GM19328 (cell line): ENCODE data around the gene REG1B.
"Not testable (repeated sequence)": the region's sequence is repeated elsewhere in the genome, so short reads cannot be mapped to it uniquely, and the experiment has no call there.

Source experiments
- ATAC-seq: cut with Tn5 transposase; IDR thresholded peaks from one replicate; pipeline ENCODE4 v1.9.1; 2021; ENCODE audit warnings: mild to moderate bottlenecking, moderate library complexity; ENCODE audit not compliant: unreplicated experiment

The REG1B gene

DNA sequence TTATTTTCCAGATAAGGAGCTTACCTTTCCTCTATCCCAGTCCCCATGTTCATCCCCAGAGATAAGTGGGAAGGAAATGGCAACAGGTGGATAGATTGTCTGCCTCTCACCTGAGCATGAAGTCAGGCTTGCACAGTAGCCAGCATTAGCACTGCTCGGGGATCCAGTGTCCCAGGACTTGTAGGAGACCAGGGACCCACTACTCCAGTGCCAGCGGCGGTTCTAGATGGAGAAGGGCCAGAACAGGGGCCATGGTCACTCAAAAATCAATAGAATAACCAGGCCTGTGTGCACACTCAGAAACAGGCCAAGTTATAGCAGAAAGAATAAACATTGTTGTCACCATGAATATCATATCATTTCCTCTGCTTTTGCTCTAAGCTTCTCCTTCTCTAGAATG lies 2.4 kb downstream of the REG1B start:
- no peak for ATAC-seq

DNA sequence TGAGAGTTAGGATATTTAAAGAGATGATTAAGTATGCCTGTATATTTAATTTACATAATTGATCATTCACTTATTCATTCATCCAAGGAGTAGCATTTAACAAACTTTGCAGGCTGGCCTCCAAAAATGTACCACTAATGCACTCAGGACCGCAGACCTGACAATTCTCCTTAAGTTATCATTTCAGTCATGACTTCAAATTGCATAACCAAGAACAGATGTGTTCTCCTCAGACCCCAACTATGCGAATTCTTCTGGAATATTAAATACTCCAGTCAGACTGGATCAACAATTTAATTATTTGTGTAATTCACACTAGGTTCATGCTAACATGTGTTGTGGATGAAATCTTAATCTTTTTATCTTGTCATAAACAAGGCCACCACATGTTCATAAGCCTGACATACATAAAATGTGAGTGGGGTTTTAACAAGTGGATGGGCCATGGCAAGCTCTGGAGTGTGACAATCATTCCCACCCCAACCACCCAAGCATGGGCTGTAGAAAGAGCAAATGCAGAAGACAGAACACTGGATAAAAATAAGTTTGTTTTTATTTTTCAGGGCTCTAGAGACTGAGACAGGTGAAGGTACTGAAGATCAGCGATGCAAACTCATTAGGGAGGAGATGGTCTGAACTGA lies 3.2 kb downstream of the REG1B start:
- ATAC-seq, result no peak

DNA sequence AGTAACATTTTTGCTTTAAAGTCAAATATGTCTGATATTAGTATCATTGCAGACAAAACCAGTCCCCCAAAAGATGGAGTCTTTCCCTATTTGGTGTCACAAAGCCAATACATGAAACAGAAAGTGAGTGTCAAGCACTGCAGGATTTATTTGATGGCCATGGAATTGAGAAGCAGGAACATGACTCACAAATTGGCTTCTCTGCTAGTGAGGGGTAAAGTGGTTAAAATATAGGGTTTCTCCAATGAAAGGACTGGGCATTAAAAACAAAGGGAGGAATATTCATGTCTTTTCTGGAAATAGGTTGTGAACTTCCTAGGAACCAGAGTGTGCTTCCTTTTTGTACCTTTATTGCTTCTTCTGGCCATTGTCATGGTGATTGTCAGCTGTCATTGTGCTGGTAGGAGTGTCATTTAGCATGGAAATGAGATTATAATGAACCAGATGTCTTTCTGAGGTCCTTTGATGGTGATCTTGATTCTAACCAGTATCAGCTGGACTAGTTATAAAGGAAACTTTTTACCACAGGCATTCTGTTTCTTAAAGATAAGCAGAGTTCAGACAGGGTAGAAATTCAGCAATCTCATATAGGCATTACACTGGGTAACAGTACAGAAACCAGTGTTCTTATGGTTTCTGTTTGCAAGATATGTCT lies 4.1 kb downstream of the REG1B start:
- no peak for ATAC-seq

DNA sequence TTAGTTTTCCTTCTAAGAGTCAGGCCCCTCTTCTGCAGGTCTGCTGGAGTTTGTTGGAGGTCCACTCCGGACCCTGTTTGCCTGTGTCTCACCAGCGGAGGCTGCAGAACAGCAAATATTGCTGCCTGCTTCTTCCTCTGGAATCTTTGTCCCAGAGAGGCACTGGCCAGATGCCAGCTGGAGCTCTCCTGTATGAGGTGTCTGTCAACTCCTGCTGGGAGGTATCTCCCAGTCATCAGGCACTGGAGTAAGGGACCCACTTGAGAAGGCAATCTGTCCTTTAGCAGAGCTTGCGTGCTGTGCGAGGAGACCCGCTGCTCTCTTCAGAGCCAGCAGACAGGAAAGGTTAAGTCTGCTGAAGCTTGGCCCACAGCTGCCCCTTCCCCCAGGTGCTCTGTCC lies 4.8 kb downstream of the REG1B start:
- ATAC-seq, result no peak

DNA sequence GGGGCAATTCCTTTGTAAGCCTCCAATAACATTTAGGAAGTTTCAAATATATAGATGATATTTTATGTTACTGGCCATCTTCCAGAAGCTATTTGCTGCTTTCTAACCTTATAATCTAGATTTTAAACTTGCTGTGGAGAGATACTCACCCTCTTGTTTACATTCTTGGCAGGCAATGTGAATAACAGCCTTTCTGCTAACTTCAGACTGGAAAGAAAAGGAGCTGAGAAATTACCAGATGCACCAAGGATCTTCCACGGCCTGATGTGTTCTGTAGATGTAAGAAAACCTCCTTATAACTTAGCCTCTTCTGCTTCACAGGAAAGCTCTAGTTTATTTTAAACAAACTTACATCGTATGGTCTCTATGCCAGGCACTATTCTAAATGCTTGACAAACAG lies 16.7 kb downstream of the REG1B start:
- ATAC-seq, result no peak

DNA sequence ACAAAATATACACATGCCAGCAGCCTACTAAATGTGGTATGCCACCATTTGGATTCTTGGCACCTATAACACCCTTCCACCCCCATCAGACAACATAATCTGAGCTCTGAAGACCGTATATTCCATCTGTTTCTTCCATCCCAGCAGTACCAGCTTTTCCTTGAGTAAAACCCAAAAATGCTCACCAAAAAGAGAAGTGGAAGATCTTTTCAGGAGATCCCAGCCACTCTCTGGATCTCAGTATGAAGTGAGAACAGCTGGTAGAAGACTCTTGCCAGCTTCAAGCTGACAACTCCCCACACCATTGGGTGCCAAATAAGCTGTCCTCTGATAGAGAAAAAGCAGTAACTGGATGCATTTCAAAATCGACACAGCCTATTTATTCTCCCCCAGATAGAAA lies 22.6 kb downstream of the REG1B start:
- ATAC-seq, result no peak

DNA sequence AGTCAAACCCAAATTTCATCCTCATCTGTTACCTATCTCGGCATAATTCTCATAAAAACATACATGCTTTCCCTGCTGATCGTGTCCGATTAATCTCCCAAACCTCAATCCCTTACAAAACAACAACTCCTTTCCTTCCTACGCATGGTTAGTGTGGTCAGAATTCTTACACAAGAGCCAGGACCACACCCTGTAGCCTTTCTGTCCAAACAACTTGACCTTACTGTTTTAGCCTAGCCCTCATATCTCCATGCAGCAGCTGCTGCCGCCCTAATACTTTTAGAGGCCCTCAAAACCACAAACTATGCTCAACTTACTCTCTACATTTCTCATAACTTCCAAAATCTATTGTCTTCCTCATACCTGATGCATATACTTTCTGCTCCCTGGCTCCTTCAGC lies 33.0 kb downstream of the REG1B start:
- ATAC-seq, result not testable (repeated sequence)

DNA sequence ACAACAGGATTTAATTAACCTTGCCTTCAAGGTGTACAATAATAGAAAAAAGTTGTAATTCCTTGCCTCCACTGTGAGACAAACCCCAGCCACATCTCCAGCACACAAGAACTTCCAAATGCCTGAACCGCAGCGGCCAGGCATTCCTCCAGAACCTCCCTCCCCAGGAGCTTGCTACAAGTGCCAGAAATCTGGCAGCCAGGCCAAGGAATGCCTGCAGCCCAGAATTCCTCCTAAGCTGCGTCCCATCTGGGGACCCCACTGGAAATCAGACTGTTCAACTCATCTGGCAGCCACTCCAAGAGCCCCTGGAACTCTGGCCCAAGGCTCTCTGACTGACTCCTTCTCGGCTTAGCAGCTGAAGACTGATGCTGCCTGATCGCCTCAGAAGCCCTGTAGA lies 34.3 kb downstream of the REG1B start:
- ATAC-seq, result not testable (repeated sequence)

DNA sequence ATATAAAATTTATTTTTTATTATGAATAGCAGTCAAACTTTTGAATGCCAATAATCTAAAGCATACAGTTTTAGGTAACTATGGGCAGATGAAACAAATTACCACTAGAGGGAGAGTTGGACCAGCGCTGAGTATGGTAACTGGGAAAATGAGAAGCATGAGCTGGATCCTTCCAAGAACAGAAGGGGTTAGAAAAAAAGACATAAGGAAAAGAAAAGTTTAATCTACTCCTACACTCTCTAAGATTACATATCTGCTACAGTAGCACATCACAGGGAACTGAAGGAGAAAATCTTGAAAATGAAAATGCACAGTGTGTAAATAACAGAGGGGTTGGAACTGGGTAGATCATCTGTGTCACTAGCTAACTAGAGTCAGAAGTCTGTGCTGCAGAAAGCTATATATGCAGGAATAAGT lies 46.8 kb downstream of the REG1B start:
- ATAC-seq, result no peak

DNA sequence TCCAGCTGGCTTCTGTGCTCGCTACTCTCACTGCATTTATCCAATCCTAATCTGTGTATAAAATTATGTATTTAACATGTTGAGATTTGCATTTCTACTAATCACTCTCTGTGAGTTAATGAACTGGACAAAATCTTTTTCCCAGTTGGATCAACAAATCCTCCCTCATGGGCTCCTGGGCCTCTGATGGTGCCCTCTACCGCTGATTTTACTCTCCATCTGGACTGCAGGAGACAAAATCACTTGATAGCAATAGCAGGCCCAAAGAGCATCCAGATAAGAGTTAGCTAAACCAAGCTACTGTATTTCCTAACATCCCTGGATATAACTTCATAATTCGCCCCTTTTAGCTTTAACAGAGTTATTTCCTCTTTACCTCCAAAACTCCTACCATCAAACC lies 47.8 kb downstream of the REG1B start:
- ATAC-seq, result no peak
